Activated CD4-positive, alpha-beta T cell treated with anti-CD3 and anti-CD28 coated beads for 36 hours (primary cell): ENCODE data around the gene TXNRD2. TPM values are rescaled to one million over a fixed set of nuclear protein-coding genes. Genes with fewer than 3 reads are reported as not detected.

Source experiments
- ATAC-seq: fragments of 200-7000 bp; cut with Tn5 transposase; one replicate; pipeline ENCODE4 v1.10.0; 2021; ENCODE audit warnings: mild to moderate bottlenecking, moderate library complexity
- CTCF ChIA-PET: fragments of 350-600 bp; sonication (Branson Sonifier 250); formaldehyde crosslinking; loops from one replicate; lab custom pipeline; 2021; ENCODE audit warnings: antibody characterized with exemption; lab: Charles Lee
- POLR2A ChIA-PET: fragments of 350-600 bp; sonication (Branson Sonifier 250); formaldehyde crosslinking; loops from one replicate; lab custom pipeline; 2021; ENCODE audit warnings: antibody characterized with exemption, inconsistent platforms; lab: Charles Lee
- DNase-seq: peaks from one replicate; pipeline ENCODE4 v3.0.0-alpha.2; 2020
- H3K27ac Mint-ChIP-seq: one replicate; pipeline ENCODE4 v1.8.0; 2021; ENCODE audit warnings: mixed read lengths
- H3K27me3 Mint-ChIP-seq: one replicate; pipeline ENCODE4 v1.8.0; 2021; ENCODE audit warnings: mixed read lengths
- H3K36me3 Mint-ChIP-seq: one replicate; pipeline ENCODE4 v1.8.0; 2021; ENCODE audit warnings: low read depth, mixed read lengths
- H3K4me1 Mint-ChIP-seq: one replicate; pipeline ENCODE4 v1.8.0; 2021; ENCODE audit warnings: mixed read lengths
- H3K4me3 Mint-ChIP-seq: one replicate; pipeline ENCODE4 v1.8.0; 2021; ENCODE audit warnings: mild to moderate bottlenecking, moderate library complexity, mixed read lengths
- H3K9me3 Mint-ChIP-seq: one replicate; pipeline ENCODE4 v1.8.0; 2021; ENCODE audit warnings: low read depth, mixed read lengths
- intact Hi-C, 2 experiments: fragments of 100-400 bp; cut with DNase I in 1 of 2; cut with micrococcal nuclease in 1 of 2; formaldehyde crosslinking; loops; one replicate each; pipeline versions ENCODE4 v1.14.2 to v1.15.1; 2022 to 2024; cut with DNase I, micrococcal nuclease
- microRNA-seq: library from miRNA; unstranded; fragments of <30 nt; microRNA quantifications from one replicate; pipeline ENCODE4 v1.2.0, GENCODE V29; 2021; ENCODE audit warnings: borderline replicate concordance
- total RNA-seq, 2 experiments: library from RNA; stranded (reverse); gene quantifications; one replicate each; pipeline ENCODE4 v1.2.3, GENCODE V29; 2021

The TXNRD2 gene
- total RNA-seq, 2 experiments from 2014 or later = 24.1 to 25.3 TPM

DNA sequence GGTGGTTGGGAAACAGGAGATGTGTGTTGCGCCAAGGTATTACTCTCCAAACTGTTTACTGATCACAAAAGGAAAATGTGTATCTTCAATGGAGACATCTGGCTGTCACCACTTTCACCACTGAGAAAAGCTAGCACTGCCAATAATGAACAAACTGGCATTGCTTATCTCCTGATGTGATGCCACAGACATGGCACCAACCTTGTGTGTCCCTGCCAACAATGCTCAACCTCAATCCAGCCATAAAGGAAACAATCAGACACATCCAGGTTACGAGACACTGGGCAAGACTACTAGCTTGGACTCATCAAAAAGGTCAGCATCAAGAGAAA is 115.0 kb downstream of the TXNRD2 start:
- ATAC-seq (no peak), DNase-seq (no peak)
- H3K36me3 Mint-ChIP-seq = peaks cover 2% of the 10 kb centered on the region
- H3K27ac Mint-ChIP-seq = no peak overlapping the region
- H3K4me1 Mint-ChIP-seq = peaks cover 5% of the 10 kb centered on the region
- no peaks in the 10 kb centered on the region for H3K27me3 Mint-ChIP-seq
- H3K9me3 Mint-ChIP-seq = no peaks in the 10 kb centered on the region
- no peak overlapping the region for H3K4me3 Mint-ChIP-seq
- intact Hi-C loops = no loop called here
- ChIA-PET CTCF (interaction anchor here (1.1 kb wide), 1 partner anchor 84 kb away, joined by 3 read pairs; no protein-coding TSS in a partner anchor), POLR2A (no interaction called here)

DNA sequence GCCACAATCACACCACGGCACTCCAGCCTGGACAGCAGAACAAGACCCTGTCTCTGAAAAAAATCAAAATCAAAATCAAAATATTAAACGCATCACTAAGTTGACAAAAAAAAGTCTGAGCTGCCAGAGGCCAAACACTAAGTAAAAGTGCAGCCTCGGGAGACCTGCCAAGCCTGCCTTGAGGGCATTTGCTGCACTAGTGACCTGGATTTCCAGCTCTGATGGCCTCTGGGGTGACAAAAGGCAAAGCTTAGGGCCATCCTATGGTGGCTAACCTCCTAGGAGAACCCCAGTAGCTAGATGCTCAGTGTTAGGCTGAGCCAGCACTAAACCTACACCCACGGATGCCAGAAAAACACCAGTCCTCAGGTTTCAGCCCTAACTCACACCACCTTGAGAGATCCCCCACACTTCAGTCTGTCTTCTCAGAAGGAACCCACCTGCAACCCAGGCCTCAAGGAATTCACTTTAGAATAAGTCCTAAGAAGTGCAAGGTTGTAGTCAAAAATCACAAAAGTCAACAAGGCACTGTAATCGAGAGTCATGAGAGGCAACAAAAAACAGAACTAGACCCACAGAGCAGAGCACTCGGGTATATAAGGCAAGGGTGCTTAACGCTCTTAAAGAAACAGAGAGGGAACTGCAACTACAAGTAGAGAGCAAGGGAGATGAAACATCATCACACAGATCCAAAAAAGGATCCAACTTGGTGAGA is 115.6 kb downstream of the TXNRD2 start:
- Mint-ChIP-seq H3K36me3 (peaks cover 2% of the 10 kb centered on the region), H3K4me1 (peaks cover 5% of the 10 kb centered on the region), H3K27me3 (no peaks in the 10 kb centered on the region), H3K27ac (no peak overlapping the region), H3K4me3 (no peak overlapping the region), H3K9me3 (no peaks in the 10 kb centered on the region)
- DNase-seq (no peak), ATAC-seq (no peak)
- intact Hi-C loops = no loop called here
- CTCF ChIA-PET = no interaction called here
- POLR2A ChIA-PET = no interaction called here

Small RNA genes lying within 50 kb of the gene (microRNA-seq; reads per million reads assigned to microRNA genes)
- not detected for gene MIR4761

Other genes starting within 250 kb of the TXNRD2 start
- gene SEPTIN5, start 227.3 kb downstream of the TXNRD2 start, total RNA-seq = 1 to 10 TPM in 1 of 2 experiments, under 1 TPM in 1; 0.94 to 1.5 TPM
- gene GP1BB, start 218.3 kb downstream of the TXNRD2 start, total RNA-seq = not detected
- not detected for gene TBX1, start 181.0 kb downstream of the TXNRD2 start, total RNA-seq
- 10 to 100 TPM in 1 of 2 experiments, 1 to 10 TPM in 1; 7.6 to 12.4 TPM for gene GNB1L, start 86.9 kb downstream of the TXNRD2 start, total RNA-seq
- 10 to 100 TPM; 14.9 to 15.6 TPM for gene RTL10, start 86.9 kb downstream of the TXNRD2 start, total RNA-seq
- 10 to 100 TPM; 63.5 to 78.5 TPM for gene COMT, start within 50 bp of the TXNRD2 start, total RNA-seq
- 1 to 10 TPM; 1.3 to 2.1 TPM for gene ARVCF, start 75.0 kb upstream of the TXNRD2 start, total RNA-seq
- 10 to 100 TPM; 20.3 to 22.8 TPM for gene TANGO2, start 79.3 kb upstream of the TXNRD2 start, total RNA-seq
- 10 to 100 TPM; 31.8 to 32.3 TPM for gene DGCR8, start 138.4 kb upstream of the TXNRD2 start, total RNA-seq
- 100 to 1,000 TPM; 402 to 506 TPM for gene RANBP1, start 174.3 kb upstream of the TXNRD2 start, total RNA-seq
- 10 to 100 TPM; 84.4 to 85.9 TPM for gene TRMT2A, start 175.4 kb upstream of the TXNRD2 start, total RNA-seq
- gene ZDHHC8, start 190.0 kb upstream of the TXNRD2 start, total RNA-seq = 10 to 100 TPM; 47.7 to 49.8 TPM
- gene CCDC188, start 209.2 kb upstream of the TXNRD2 start, total RNA-seq = not detected